GM18505 (cell line): ENCODE results near the gene FBL.

Experiments used
- ATAC-seq: cut with Tn5 transposase; IDR thresholded peaks from one replicate; pipeline ENCODE4 v1.9.1; 2021; ENCODE audit not compliant: unreplicated experiment
- POLR2A ChIP-seq: IDR thresholded peaks from 4 replicates; pipeline ENCODE4 v1.6.1; 2011; ENCODE audit warnings: borderline replicate concordance; ENCODE audit not compliant: insufficient read depth, insufficient read length; ENCODE audit errors: extremely low read depth

Gene FBL

DNA sequence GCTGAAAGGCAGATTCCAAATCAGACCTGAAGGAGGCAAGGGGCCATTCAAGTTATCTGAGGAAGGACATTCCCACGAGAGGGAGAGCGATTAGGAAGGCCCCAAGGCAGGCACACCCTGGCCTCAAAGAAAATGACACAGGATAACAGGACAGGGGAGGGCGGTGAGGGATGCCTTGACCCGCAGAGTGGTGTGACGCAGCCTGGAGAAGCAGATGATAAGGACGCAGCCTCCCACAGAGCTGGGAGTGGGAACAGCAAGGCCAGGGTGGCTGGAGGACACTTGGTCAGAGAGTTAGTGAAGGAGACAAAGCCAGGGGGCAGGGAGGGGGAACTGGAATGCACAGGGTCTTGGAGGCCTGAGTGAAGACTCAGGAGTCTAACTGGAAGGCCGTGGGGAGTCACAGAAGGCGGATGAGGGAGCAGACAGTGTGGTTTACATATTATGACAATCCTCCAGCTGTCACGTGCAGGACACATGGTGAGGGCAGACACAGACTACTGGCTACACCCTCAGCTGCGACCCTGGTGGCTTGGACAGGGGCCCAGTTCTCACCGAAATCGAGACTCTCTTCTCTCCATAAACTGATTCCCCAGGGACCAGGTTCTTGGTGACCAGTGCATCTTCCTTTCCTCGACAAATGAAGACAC is 6.4 kb downstream of the FBL start:
- ATAC-seq, result no peak
- TF ChIP-seq POLR2A, result no peak

DNA sequence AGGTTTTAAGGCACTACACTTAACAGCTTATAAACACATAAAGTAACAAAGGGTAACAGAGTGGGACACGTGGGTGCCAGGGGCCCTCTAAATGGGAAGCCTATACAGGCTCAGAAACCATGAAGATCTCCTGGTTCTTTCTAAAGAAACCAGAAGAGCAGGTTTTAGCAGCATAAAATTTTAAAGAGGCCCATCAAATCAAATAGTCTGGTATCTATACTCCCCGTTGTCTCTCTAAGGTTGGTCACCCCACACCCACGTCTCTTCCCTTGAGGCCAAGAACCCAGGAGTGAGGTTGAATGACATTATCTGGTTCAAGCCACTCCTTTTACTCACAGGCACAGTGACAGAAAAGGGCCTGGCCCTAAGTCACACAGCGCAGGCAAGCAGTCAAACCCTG is 7.6 kb downstream of the FBL start:
- ATAC-seq, result no peak
- TF ChIP-seq POLR2A, result no peak

DNA sequence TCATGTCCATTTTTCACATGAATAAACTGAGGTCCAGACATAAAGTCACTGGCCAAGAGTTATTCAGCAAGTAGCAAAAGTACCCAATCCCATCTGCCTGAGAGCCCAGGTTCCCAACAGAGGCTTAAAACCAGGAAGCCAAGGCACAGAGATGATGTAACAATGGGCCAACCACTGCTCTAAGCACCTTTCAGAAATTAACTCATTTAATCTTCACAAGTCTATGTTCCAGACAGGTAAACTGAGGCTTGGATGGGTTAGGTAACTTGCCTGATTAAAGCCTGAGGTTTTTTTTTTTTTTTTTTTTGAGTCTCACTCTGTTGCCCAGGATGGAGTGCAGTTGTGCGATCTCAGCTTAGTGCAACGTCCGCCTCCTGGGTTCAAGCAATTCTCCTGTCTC is 8.2 kb downstream of the FBL start:
- ATAC-seq, result no peak
- TF ChIP-seq POLR2A, result no peak

DNA sequence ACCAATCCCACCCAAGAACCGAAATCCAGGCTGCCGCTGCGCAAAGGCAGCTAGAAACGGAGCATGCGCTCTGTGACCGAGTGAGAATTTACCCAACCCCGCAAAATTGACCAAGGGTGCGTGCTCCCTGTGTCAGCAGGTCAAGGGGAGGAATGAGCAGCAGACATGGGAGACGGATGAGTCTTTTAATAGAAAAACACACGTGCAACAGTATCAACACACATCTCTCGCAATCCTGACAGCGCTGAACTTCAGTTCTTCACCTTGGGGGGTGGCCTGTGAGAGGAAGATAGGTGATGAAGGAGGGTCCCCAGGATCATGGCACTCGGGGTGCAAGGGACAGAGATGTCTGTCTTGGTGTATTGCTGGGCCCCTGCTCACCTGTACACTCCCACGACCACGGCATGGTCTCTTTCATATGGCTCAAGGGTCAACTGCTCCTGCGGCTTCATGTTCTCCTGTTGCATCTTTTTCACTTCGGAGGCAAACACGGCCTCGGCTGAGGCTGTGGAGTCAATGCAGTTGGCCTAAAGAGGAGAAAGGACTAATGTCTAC is 11.8 kb downstream of the FBL start:
- TF ChIP-seq POLR2A, result peak; percentile 10
- ATAC-seq, result no peak

DNA sequence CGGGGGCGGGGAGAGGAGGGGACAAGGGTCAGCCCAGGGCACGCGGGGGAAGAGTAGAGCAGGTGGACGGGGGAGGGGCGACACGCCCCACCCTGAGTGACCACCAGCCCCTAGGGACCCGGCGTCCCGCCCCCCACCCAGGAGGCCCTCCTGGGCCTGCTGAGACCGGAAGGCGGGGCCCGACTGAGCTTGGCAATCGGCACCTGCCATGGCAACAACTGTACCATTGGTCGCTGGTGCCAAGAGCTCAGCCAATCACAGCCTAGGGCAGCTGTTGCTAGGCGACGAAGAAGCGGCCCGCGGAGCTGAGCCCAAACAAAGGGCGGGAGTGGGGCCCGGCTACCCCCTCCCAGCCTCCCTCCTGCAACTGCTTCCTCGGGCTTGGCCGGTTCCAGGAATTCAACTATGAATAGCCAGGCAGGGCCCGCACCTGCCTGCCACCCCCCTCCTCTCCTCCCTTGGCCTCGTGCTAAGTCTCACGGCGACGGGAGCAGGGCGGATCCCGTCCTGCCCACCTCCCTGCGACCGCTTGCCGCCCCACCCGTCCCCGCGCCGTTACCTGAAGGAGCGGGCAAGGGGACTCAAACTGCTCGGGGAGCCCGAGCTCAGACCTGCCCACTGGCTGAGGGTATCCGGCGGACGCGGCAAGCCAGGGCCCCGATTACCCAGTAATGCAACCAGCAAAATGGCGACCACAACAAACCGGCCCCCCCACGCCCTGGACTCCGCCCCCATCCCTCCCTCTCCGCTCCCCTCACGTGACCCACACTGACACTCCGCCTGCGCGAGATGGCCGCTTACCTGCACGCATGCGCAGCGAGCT is 12.5 kb downstream of the FBL start, which contains the start of gene DYRK1B:
Gene DYRK1B (minus strand): TSS at position 699 of the 823 bp plus-strand sequence. CDS start 2,295 bp downstream, outside the sequence.
- no peak for TF ChIP-seq POLR2A
- peak; percentile 78 for ATAC-seq

DNA sequence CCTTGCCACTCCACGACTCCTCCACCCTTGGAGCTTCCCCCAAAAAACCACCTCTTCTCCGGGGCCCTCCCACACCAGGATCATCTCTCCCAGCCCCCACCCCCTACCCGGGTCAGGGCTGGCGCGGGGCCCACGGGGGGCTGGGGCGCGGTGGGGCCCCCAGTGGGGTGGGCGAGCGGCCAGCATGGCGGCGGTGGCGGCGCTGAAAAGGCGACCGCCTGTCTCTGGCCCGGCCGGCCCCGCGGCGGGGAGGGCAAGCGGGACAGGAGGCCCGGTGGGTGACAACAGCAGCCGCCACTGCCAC is 13.1 kb downstream of the FBL start:
- peak; percentile 7 for ATAC-seq

DNA sequence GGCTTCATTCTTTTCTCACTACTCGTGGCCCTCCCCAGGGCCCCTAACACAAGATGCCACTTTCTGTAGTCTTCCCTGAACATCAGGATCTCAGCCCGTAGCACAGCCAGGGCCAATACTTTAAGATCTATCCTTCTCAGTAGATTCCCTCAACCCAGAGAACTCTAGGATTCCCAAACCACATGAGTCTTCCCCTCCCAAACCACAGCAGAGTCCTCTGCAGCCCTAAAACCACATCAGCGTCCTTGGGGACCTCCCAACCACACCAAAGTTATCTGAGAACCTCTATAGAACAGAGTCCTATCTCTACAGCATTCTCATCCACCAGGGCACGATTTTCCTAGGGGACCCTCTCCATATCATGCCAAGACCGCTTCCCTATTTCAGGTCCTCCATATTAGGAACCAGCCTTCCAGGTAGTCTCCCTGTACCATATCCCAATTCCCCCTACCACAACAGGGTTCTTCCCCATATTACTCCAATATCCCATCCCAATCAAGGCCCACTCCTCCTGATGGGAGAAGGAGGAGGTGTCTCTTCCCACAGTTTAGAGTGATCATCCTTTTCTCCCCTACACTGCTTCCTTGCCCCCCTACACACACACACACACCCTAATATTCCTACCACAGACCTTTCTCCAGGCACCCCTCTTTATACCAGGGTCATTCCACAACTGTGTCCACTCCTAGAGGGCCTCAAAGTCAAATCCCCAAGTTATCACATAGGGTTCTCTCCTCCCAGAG is 13.7 kb downstream of the FBL start:
- no peak for TF ChIP-seq POLR2A
- no peak for ATAC-seq

More for the DNA sequence above, 13.1 kb downstream of the FBL start:
- no peak for TF ChIP-seq POLR2A

DNA sequence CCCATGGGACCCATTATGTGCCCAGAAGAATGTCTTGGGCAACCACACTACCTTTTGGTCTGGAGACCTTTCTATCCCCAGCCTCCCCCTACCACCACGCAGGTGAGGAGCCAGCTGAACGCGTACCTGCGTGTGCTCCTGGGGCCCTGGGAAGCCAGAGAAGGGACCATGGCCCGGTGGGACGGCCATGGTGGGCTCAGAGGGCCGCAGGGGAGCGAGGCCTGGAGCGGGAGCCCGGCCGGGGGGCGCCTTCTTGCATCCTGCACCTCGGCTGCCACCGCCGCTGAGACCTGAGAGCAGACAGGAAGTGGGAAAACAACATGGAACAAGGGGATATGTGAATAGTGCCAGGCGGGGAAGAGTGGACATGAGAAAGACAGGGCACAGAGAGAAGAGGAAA is 14.5 kb downstream of the FBL start:
- no peak for ATAC-seq

DNA sequence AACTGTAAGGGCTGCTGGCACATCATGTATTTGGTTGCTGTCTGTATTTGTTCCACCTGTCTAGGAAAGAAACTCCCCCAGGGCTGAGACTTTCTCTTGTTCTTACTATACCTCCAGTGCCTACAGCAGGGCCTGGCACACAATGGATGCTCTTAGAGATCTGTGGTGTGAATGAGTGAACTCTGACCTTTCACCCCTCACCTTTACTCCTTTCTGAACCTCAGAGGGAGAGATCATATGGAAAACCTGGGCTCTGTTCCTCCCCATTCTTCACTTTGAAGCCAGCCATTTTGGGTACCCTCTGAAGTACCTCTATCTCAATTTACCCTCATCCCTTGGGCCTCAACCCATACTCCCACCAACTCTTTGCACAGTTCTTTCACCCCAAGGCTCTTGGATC is 15.3 kb downstream of the FBL start:
- ATAC-seq, result no peak
- no peak for TF ChIP-seq POLR2A

More for the DNA sequence above, 14.5 kb downstream of the FBL start:
- no peak for TF ChIP-seq POLR2A

DNA sequence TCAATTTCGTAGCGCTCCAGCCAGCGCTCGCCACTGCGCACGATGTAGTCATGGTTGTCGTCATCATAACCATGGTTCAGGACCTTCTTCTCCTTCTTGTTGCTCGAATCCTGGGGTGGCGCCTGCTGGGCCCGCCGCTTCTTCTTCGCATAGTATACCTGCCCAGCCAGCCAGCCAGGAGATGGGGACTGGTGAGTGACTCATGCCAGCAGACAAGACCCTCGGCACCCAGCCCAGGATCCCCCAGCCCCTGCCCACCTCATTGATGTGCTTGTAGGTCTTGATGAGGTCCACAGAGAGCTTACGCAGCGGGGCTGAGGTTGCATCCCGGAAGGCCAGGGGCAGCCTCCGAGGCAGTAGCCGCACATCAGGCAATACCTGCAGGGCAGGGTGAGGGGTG is 15.8 kb downstream of the FBL start:
- no peak for ATAC-seq
- TF ChIP-seq POLR2A, result no peak

DNA sequence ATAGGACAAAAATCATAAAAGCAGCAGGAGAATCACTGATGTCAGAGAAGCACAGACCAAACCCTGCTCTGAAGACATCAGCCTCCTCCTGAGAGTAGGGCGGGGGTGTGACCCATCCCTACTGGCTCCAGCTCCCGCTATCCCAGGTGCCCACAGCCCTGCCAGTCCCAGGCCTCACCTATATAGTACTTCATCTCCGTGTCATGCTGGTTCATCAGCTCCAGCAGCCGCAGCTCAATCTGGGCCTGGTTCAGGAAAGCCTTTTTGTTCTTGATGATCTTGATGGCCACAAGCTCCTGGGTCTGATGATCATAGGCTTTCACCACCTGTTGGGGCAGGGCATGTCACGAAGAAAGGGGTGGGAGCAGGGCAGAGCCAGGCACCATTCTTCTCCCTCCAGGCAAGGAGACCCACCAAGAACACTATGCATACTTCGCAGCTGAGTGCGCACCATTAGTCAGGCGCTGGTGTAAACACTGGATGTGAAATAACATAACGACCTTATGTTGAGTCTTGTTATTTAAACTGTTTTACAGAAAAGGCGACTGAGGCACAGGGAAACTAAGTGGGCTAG is 16.4 kb downstream of the FBL start:
- no peak for TF ChIP-seq POLR2A
- no peak for ATAC-seq

DNA sequence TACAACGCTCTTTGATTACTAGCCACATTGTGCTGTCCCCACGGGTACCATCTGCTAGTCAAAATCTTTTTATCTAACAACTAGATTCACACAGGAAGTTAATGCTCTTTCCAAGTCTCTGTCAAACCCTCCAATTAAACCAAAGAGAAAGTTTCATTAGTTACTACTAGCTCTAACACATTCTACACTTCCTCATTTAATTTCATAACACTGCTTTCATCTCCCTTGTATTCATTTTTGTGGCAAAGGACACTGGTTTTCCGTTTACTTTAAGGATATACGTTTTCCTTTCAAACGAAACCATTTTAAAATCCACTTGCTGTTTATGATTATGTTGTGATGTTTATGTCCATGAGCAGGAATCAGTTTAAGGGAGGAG is 17.5 kb downstream of the FBL start:
- no peak for TF ChIP-seq POLR2A
- no peak for ATAC-seq

DNA sequence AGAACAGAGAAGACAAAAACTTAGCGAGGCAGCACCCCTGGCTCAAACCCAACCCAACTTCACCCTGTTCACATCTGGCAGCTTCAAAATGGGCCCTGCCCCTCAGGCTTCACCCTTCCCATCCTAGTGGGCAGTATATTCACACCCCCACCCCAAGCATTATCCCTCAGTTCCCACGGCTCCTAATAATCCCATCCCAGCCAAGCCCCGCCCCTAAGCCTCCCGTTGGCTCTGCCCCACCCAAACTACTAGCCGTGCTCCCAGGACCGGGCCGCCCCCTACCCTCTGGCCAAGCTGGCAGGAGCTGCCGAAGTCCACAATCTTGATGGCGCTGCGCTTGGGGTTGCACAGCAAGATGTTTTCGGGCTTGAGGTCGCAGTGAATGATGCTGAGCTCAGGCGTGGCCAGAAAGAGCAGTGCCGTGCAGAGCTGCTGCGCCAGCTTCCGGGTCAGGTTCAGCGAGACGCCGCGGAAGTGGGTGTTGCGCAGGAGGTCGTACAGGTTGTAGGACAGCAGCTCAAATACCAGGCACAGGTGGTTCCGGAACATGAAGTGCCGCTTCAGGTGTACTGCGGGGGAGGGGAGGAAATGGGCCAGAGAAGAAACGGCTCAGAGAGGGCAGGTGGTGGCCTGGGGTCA is 18.0 kb downstream of the FBL start:
- no peak for ATAC-seq
- no peak for TF ChIP-seq POLR2A

DNA sequence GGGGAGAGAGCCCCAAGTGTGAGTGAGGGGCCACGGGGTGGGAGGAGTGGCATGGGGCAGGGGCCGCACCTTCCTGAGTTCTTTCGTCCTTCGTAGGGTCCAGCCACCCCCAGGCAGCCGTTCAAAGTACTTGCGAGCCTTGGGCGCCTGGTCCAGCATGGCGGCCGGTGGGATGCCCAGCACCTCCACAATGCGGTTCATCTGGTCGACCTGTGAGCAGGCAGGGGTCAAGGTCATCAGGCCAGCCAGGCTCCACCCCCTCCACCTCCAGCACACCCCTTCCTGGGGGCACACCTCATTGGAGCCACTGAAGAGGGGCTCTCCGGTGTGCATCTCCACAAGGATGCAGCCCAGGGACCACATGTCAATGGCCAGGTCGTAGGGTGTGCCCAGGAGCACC is 19.0 kb downstream of the FBL start:
- TF ChIP-seq POLR2A, result no peak
- ATAC-seq, result no peak
